Amniotic stem cell (primary cell): Measurements from ENCODE around the gene RASSF8.

ENCODE experiments used
- DNase-seq: peaks from one replicate; lab custom pipeline; 2025; lab: John Stamatoyannopoulos, UW

The RASSF8 gene

GRCh38 chr12:26108915-26109314 is 150.4 kb downstream of the RASSF8 start:
- DNase-seq, result no peak

- DNase-seq, result no peak
Observed at GRCh38 chr12:26109343-26109881, 150.9 kb downstream of the RASSF8 start.

GRCh38 chr12:26112232-26112631 is 153.8 kb downstream of the RASSF8 start:
- no peak for DNase-seq

GRCh38 chr12:26112703-26113147 is 154.2 kb downstream of the RASSF8 start:
- DNase-seq, result no peak

GRCh38 chr12:26113181-26113654 is 154.7 kb downstream of the RASSF8 start:
- no peak for DNase-seq

- DNase-seq, result peak; percentile 78
Observed at GRCh38 chr12:26113853-26114719, 155.6 kb downstream of the RASSF8 start.

GRCh38 chr12:26114720-26115401 is 156.4 kb downstream of the RASSF8 start:
- DNase-seq, result no peak

GRCh38 chr12:26116829-26117715 is 158.6 kb downstream of the RASSF8 start:
- DNase-seq, result no peak

GRCh38 chr12:26118308-26118707 is 159.8 kb downstream of the RASSF8 start:
- DNase-seq, result no peak

GRCh38 chr12:26119391-26119989 is 161.0 kb downstream of the RASSF8 start:
- peak; percentile 74 for DNase-seq

GRCh38 chr12:26120561-26121274 is 162.2 kb downstream of the RASSF8 start:
- DNase-seq, result no peak

GRCh38 chr12:26121323-26122060 is 163.0 kb downstream of the RASSF8 start:
- DNase-seq, result no peak

GRCh38 chr12:26122061-26122680 is 163.7 kb downstream of the RASSF8 start:
- no peak for DNase-seq

- DNase-seq, result peak; percentile 55
Observed at GRCh38 chr12:26122681-26123481, 164.4 kb downstream of the RASSF8 start.

GRCh38 chr12:26123482-26123980 is 165.0 kb downstream of the RASSF8 start:
- no peak for DNase-seq

- DNase-seq, result peak; percentile 44
Observed at GRCh38 chr12:26124446-26125399, 166.2 kb downstream of the RASSF8 start, which contains the start of gene BHLHE41. TSS of gene BHLHE41 (minus strand) at chr12:26125037. CDS start at chr12:26124779, 258 bp downstream.
